Mammary epithelial cell (primary cell): ENCODE results near the gene SLC23A1.

ENCODE experiments used
- EZH2 ChIP-seq: IDR thresholded peaks from 2 replicates; pipeline ENCODE4 v1.6.1; 2012; ENCODE audit warnings: low read length, inconsistent platforms, borderline replicate concordance
- TF ChIP-seq, protein P1 (sequence below), 2 donors: IDR thresholded peaks in 1 of 2; conservative IDR thresholded peaks in 1 of 2; 2 replicates each; pipeline ENCODE4 v1.5.1; 2011 to 2012; ENCODE audit warnings: inconsistent platforms in 2 of 2, low read length in 2 of 2, mild to moderate bottlenecking in 2 of 2, control low read depth in 1 of 2, low read depth in 1 of 2; ENCODE audit not compliant: insufficient read depth in 1 of 2; ENCODE audit errors: extremely low read depth in 1 of 2

DNA sequence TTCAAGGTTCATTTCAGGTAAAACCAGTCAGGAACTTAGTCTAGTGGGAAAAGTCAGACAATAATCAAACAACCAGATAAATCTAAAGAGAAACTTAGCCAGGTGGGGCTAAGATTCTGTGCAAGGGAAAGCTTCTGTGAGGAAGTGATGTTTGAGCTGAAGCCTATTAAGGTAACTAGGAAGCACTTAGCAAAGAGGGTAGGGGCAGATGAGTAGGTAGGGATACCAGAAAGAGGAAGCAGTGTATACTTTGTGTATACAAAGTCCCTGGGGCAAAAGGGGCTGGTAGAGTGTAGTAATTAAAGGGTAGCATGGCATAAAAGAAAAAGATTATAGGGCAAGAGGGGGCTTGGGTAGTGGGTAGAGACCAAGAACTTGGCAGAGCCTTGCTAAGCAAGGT lies 24.4 kb upstream of the SLC23A1 start:
- TF ChIP-seq, protein P1, sequence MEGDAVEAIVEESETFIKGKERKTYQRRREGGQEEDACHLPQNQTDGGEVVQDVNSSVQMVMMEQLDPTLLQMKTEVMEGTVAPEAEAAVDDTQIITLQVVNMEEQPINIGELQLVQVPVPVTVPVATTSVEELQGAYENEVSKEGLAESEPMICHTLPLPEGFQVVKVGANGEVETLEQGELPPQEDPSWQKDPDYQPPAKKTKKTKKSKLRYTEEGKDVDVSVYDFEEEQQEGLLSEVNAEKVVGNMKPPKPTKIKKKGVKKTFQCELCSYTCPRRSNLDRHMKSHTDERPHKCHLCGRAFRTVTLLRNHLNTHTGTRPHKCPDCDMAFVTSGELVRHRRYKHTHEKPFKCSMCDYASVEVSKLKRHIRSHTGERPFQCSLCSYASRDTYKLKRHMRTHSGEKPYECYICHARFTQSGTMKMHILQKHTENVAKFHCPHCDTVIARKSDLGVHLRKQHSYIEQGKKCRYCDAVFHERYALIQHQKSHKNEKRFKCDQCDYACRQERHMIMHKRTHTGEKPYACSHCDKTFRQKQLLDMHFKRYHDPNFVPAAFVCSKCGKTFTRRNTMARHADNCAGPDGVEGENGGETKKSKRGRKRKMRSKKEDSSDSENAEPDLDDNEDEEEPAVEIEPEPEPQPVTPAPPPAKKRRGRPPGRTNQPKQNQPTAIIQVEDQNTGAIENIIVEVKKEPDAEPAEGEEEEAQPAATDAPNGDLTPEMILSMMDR (conservative IDR thresholded peaks at IDR 0.05 in 1 of 2, IDR thresholded peaks at IDR 0.05 in 1 of 2; ENCODE audit: extremely low read depth in 1 of 2, insufficient read depth in 1 of 2, low read depth in 1 of 2, low read length in 2 of 2), result no peak
- TF ChIP-seq EZH2, result no peak
